HG03097 (cell line): ENCODE data around the gene RAP1GAP2.

Source experiments
- ATAC-seq: cut with Tn5 transposase; IDR thresholded peaks from one replicate; pipeline ENCODE4 v1.9.1; 2021; ENCODE audit not compliant: unreplicated experiment, low FRiP score

Gene RAP1GAP2

DNA sequence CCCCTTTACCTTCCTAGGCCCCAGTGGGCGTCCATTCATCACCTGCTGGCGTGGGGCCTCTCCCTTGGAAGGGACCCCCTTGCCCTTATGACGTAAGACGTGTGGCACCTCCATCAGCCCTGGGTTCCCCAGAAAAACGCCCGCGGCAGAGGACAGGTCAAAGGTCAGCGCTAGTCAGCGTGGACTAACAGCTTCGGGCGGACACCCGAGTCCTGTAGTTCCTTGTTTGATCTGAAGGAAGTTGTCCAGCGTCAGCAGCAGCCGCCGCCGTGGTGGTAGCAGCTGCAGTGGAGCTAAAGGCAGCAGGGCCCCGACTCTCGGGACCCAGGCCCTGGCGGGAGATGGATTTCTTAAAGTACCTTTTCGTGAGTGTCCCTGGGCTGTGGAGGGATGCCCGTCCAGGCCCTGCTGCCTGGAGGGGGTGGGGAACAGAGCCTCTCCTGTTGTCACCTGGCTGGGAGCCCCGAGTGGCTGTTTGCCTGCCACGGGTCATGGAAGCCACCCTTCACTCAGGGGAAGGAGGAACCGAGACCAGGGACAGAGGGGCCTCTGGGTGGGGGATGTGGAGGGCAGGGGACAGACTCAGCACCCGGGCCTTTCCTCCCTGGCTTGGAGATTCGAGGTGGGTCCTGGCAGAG lies 143.6 kb downstream of the RAP1GAP2 start:
- no peak for ATAC-seq

GRCh38 chr17:2940352-2940751 lies 144.1 kb downstream of the RAP1GAP2 start:
- ATAC-seq, result no peak

DNA sequence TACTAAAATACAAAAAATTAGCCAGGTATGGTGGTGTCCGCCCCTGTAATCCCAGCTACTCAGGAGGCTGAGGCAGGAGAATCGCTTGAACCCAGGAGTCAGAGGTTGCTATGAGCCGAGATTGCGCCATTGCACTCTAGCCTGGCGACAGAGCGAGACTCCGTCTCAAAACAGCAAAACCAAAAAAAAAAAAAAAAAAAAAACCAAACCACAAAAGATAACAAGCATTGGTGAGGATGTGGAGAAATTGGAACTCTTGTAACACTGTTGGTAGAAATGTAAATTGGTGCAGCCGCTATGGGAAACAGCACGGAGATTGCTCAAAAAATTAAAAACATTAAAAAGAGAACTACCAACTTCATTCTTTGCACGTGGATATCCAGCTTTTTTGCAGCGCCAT lies 147.7 kb downstream of the RAP1GAP2 start:
- ATAC-seq, result no peak

DNA sequence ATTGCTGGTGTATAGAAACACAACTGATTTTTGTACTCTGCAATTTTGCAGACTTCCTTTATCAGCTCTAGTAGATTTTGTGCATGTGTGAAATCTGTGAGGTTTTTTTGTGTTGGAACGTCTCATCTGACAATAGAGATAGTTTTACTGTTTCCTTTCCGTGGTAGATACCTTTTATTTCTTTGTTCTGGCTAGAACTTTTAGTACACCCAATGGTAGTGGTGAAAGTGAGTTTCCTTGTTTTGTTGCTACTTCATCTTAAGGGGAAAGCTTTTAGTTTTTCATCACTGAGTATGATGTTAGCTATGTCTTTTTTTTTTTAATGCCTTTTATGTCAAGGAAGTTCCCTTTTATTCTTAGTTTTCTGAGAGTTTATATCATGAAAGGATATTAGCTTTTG lies 149.1 kb downstream of the RAP1GAP2 start:
- no peak for ATAC-seq

DNA sequence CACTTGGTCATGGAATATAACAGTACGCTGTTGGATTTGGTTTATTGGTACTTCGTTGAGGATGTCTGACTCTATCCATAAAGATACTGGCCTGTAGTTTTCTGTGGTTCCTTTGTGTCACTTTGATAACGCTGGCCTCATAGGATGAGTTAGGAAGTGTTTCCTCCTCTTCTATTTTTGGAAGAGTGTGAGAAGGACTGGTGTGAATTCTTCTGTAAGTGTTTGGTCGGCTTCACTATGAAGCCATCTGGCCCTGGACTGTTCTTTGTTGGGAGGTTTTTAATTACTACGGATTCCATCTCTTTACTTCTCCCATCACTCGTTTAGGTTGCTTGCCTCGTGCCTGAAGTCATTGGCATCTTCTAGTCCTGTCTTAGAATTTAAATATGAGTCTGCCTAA lies 149.9 kb downstream of the RAP1GAP2 start:
- no peak for ATAC-seq

GRCh38 chr17:2947588-2947950 lies 151.3 kb downstream of the RAP1GAP2 start:
- ATAC-seq, result no peak

GRCh38 chr17:2947996-2948550 lies 151.8 kb downstream of the RAP1GAP2 start:
- no peak for ATAC-seq

DNA sequence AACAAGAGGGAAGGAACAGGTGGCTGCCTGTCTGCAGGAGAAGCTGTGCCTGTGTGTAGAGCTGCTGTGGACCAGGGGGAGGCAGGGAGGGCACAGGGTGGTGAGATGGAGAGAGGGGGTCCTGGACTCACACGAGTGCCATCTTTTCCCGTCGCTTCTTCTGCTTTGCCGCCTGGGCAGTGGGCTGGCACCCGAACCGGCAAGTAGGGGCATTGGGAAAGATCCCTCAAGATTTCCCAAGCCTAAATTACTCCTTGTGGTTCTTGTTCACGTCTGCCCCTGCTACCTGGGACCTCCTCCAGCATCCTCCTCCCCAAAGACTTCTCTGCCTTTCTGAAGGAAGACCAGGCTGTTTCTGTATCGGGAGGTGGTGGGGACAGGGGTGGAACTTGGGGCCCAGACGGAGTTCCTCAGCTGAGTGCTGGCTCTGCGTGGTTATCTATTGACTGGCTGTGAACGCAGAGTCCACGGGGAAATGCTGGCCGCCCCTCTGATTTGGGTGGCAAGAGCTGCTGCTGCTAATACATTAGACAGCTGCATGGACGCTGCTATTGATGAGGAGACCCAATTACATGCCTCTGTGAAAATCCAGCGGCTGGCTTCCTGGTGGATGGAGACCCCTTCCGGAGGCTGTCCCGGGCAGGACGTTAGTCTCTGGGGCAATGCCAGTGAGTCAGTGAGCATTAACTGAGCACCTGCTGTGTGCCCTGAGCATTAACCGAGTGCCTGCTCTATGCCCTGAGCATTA lies 152.7 kb downstream of the RAP1GAP2 start:
- no peak for ATAC-seq

GRCh38 chr17:2949469-2950044 lies 153.3 kb downstream of the RAP1GAP2 start:
- ATAC-seq, result no peak

GRCh38 chr17:2950846-2951245 lies 154.6 kb downstream of the RAP1GAP2 start:
- ATAC-seq, result no peak

GRCh38 chr17:2952174-2952845 lies 156.1 kb downstream of the RAP1GAP2 start:
- no peak for ATAC-seq

GRCh38 chr17:2954898-2955445 lies 158.7 kb downstream of the RAP1GAP2 start:
- no peak for ATAC-seq

DNA sequence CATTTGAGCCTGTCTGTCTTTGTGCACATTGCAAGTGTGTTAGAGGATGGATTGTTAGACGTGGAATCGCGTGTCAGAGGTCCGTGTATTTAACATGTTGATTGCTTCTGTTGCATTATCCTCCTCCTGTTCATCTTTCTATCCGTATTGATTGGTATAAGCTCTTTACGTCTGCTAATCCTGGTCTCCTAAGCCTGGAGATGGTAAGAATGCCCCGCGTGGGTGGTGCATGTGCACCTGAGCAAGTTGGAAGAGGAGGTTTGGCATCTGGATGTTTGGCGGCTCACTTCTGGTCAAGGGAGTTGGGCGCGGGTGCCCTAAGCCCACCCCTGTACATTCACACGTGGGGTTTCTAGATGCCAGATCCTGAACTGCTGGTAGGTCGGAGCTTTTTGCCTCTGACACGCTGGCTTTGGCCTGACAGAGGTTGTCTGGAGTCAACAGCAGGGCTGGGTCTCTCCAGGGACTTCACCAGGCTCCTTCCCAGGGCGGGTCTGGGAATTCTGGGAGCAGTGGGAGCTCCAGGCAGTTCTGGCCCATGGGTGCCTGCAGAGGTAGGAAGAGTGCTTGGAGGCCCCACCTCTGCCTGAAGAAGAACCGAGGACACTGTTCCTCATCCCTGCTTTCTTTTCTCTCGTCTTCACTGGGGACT lies 159.8 kb downstream of the RAP1GAP2 start:
- ATAC-seq, result no peak

DNA sequence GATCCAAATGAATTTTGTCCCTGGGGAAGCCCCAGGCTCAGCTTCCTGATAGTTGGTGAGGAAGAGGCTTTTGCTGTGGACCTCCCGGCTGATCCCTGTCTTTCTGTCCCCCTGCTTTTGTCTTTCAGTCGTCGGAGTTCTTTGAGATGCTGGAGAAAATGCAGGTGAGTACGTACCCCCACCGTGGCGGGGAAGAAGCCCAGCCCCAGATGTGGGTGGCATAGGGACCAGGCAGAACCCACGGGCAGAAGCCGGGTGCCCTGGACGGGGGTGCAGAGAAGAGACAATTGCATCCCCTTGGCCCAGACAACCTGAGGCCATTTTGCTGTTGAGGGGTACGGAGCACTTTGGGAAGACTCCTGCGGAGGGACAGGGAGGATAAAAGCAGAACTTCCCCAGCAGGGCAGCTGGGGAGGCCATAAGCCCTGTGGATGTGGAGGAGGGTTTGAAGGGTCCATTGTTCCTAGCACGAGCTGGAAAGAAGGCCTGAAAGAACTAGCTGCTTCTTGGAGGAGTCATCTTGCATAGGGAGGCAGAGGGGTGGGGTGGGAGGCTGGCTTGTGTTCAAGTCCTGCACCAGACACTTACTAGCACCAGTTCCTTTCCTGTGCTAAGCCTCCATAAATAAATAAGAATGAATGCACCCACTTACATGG lies 161.5 kb downstream of the RAP1GAP2 start:
- no peak for ATAC-seq

DNA sequence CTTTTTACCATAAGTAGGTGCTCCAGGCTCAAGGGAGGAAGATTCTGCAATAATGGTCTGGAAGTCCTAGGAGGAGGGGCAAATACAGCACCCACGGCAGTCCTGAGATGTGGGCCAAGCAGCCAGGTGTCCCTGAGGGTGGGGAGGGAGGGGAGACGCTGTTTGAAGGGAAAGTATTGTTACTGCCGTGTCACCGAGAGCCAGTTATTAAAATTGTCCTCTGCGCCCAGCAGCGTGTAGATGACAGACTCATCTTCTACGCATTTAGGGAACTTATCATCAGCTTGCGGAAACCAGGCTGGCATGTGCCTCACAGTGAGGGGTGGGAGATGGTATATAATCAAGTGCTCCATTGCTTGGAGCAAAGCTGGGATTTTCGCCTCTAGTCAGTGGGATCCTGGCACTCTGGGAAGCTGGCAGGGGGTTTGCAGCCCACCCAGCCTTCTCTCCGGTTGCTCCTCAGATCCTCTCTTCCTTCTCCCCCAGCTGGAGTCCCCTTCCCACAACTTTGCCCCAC lies 162.5 kb downstream of the RAP1GAP2 start:
- no peak for ATAC-seq

- ATAC-seq, result no peak
Observed at GRCh38 chr17:2959371-2960130, 163.3 kb downstream of the RAP1GAP2 start.

DNA sequence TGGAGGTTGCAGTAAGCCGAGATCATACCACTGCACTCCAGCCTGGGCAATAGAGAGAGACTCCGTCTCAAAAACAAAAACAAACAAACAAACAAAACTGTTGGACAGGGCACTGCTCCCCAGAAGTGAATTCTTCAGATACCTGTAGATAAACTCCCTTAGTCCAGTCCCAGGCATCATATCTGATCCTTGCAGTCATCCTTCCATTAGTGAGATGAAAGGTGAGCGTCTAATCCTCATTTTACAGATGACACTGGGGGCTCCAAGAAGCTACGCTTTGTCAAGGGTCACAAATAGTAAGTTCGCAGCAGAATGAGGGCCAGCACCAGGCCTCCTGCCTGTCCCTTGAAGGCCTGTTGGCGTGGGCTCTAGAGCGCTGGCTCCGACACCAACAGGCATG lies 165.2 kb downstream of the RAP1GAP2 start:
- no peak for ATAC-seq

- ATAC-seq, result no peak
Observed at GRCh38 chr17:2962236-2962635, 166.0 kb downstream of the RAP1GAP2 start.

DNA sequence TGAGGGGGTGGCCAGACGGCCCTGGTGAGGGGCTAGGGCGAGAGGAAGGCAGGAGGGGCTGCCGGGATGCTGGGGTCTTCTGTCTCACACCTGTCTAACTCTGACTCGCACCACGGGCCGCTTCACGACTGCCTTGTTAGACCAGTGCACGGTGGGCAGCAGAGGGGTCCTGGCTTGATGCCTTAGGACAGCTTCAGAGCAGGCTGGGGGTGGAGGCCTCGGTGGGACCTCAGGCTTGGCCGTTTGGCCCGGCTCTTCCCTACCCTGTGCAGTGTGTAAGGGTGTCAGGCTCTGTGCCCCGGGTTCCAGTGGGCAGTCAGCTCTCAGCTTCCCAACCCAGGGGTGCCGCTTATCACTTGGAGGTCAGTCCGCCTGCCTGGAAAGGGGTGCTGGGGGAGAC lies 166.5 kb downstream of the RAP1GAP2 start:
- ATAC-seq, result no peak
